Activated CD8-positive, alpha-beta T cell treated with anti-CD3 and anti-CD28 coated beads, Interleukin-2, amount 10 ng/mL, durations not matched to agents 7 days and 5 days (primary cell): ENCODE results near the gene MVD. TPM values are rescaled to one million over a fixed set of nuclear protein-coding genes. Genes with fewer than 3 reads are reported as not detected.

ENCODE experiments used
- ATAC-seq: fragments of 150-1000 bp; cut with Tn5 transposase; one replicate; pipeline ENCODE4 v1.10.0; 2021; ENCODE audit warnings: moderate library complexity
- CTCF ChIA-PET: fragments of 350-600 bp; sonication (Branson Sonifier 250); formaldehyde crosslinking; loops from one replicate; lab custom pipeline; 2021; ENCODE audit warnings: antibody characterized with exemption; lab: Charles Lee
- POLR2A ChIA-PET: fragments of 350-600 bp; sonication (Branson Sonifier 250); formaldehyde crosslinking; loops from one replicate; lab custom pipeline; 2021; ENCODE audit warnings: antibody characterized with exemption; lab: Charles Lee
- DNase-seq: peaks from one replicate; pipeline ENCODE4 v3.0.0-alpha.2; 2020
- H3K27ac Mint-ChIP-seq: one replicate; pipeline ENCODE4 v1.8.0; 2021; ENCODE audit warnings: mild to moderate bottlenecking, mixed read lengths
- H3K27me3 Mint-ChIP-seq: one replicate; pipeline ENCODE4 v1.8.0; 2021; ENCODE audit warnings: low read depth, mixed read lengths
- H3K36me3 Mint-ChIP-seq: one replicate; pipeline ENCODE4 v1.8.0; 2021; ENCODE audit warnings: low read depth, mixed read lengths
- H3K4me1 Mint-ChIP-seq: one replicate; pipeline ENCODE4 v1.8.0; 2021; ENCODE audit warnings: low read depth, mixed read lengths
- H3K4me3 Mint-ChIP-seq: one replicate; pipeline ENCODE4 v1.8.0; 2021; ENCODE audit warnings: mild to moderate bottlenecking, mixed read lengths
- H3K9me3 Mint-ChIP-seq: one replicate; pipeline ENCODE4 v1.8.0; 2022; ENCODE audit warnings: mixed read lengths; ENCODE audit not compliant: insufficient read depth
- total RNA-seq, 2 experiments: library from RNA; stranded (reverse); gene quantifications; one replicate each; pipeline ENCODE4 v1.2.3, GENCODE V29; 2021

MVD gene
- total RNA-seq, 2 experiments from 2014 or later = 86.0 to 96.1 TPM

- no peaks in the 10 kb centered on the region for H3K9me3 Mint-ChIP-seq
- H3K4me1 Mint-ChIP-seq = peaks cover 64% of the 10 kb centered on the region
- H3K27me3 Mint-ChIP-seq = no peaks in the 10 kb centered on the region
- peak overlapping the region; percentile 61 for H3K27ac Mint-ChIP-seq
- ChIA-PET CTCF (interaction anchor here (0.6 kb wide), 1 partner anchor 13 kb away, joined by 3 read pairs; no protein-coding TSS in a partner anchor), POLR2A (no interaction called here)
- no peak overlapping the region for H3K4me3 Mint-ChIP-seq
- ATAC-seq = no peak
- H3K36me3 Mint-ChIP-seq = peaks cover 27% of the 10 kb centered on the region
- no peak for DNase-seq
Observed at GRCh38 chr16:88695218-88695617, 32.3 kb upstream of the MVD start.

GRCh38 chr16:88694221-88695087 is 31.6 kb upstream of the MVD start:
- Mint-ChIP-seq H3K4me3 (no peak overlapping the region), H3K36me3 (peaks cover 20% of the 10 kb centered on the region), H3K27me3 (no peaks in the 10 kb centered on the region), H3K4me1 (peaks cover 62% of the 10 kb centered on the region), H3K27ac (peak overlapping the region; percentile 47), H3K9me3 (no peaks in the 10 kb centered on the region)
- ChIA-PET CTCF (interaction anchor here (0.6 kb wide), 1 partner anchor 13 kb away, joined by 3 read pairs; no protein-coding TSS in a partner anchor), POLR2A (no interaction called here)
- ATAC-seq = no peak
- DNase-seq = no peak

GRCh38 chr16:88693420-88694177 is 30.7 kb upstream of the MVD start:
- no peak for DNase-seq
- ChIA-PET CTCF (no interaction called here), POLR2A (no interaction called here)
- ATAC-seq = no peak
- Mint-ChIP-seq H3K36me3 (peaks cover 17% of the 10 kb centered on the region), H3K27ac (no peak overlapping the region), H3K9me3 (no peaks in the 10 kb centered on the region), H3K4me3 (no peak overlapping the region), H3K4me1 (peaks cover 66% of the 10 kb centered on the region), H3K27me3 (no peaks in the 10 kb centered on the region)

GRCh38 chr16:88692861-88693260 is 30.0 kb upstream of the MVD start:
- H3K36me3 Mint-ChIP-seq = peaks cover 11% of the 10 kb centered on the region
- DNase-seq (no peak), ATAC-seq (no peak)
- H3K4me3 Mint-ChIP-seq = peak overlapping the region; percentile 52
- H3K27me3 Mint-ChIP-seq = no peaks in the 10 kb centered on the region
- ChIA-PET POLR2A (interaction anchor here (2.3 kb wide), 1 partner anchor 9 kb away, joined by 15 read pairs; no protein-coding TSS in a partner anchor), CTCF (interaction anchor here (0.8 kb wide), 1 partner anchor 10 kb away, joined by 4 read pairs; no protein-coding TSS in a partner anchor)
- H3K4me1 Mint-ChIP-seq = peaks cover 61% of the 10 kb centered on the region
- H3K9me3 Mint-ChIP-seq = no peaks in the 10 kb centered on the region
- H3K27ac Mint-ChIP-seq = peak overlapping the region; percentile 92

GRCh38 chr16:88691924-88692560 is 29.2 kb upstream of the MVD start:
- Mint-ChIP-seq H3K4me3 (peak overlapping the region; percentile 52), H3K36me3 (peaks cover 5% of the 10 kb centered on the region), H3K27me3 (no peaks in the 10 kb centered on the region), H3K9me3 (no peaks in the 10 kb centered on the region), H3K4me1 (peaks cover 57% of the 10 kb centered on the region), H3K27ac (peak overlapping the region; percentile 92)
- peak; percentile 55 for ATAC-seq
- ChIA-PET POLR2A (interaction anchor here (0.7 to 2.3 kb wide), 2 partner anchors 9 to 42 kb away, joined by 3 to 15 read pairs; partner anchors contain the start of gene CYBA), CTCF (interaction anchor here (0.8 to 1.0 kb wide), 2 partner anchors 8 to 11 kb away, joined by 3 to 4 read pairs; no protein-coding TSS in a partner anchor)
- peak; percentile 62 for DNase-seq

- Mint-ChIP-seq H3K4me1 (peaks cover 60% of the 10 kb centered on the region), H3K4me3 (peak overlapping the region; percentile 34), H3K27me3 (no peaks in the 10 kb centered on the region), H3K36me3 (peaks cover 2% of the 10 kb centered on the region), H3K9me3 (no peaks in the 10 kb centered on the region), H3K27ac (peak overlapping the region; percentile 92)
- DNase-seq (no peak), ATAC-seq (no peak)
- CTCF ChIA-PET = interaction anchor here (1.0 kb wide), 1 partner anchor 9 kb away, joined by 3 read pairs; no protein-coding TSS in a partner anchor
- POLR2A ChIA-PET = interaction anchor here (0.6 to 2.3 kb wide), 3 partner anchors 10 to 238 kb away, joined by 3 to 15 read pairs (median 3); partner anchors contain the start of genes CYBA and ZFPM1
Observed at GRCh38 chr16:88691129-88691813, 28.4 kb upstream of the MVD start.

GRCh38 chr16:88690341-88691128 is 27.6 kb upstream of the MVD start:
- no peaks in the 10 kb centered on the region for H3K36me3 Mint-ChIP-seq
- no peak for DNase-seq
- ChIA-PET POLR2A (interaction anchor here (0.6 to 2.3 kb wide), 2 partner anchors 11 to 238 kb away, joined by 3 to 15 read pairs; partner anchors contain the start of gene ZFPM1), CTCF (no interaction called here)
- ATAC-seq = no peak
- peak overlapping the region; percentile 92 for H3K27ac Mint-ChIP-seq
- peaks cover 60% of the 10 kb centered on the region for H3K4me1 Mint-ChIP-seq
- peak overlapping the region; percentile 34 for H3K4me3 Mint-ChIP-seq
- no peaks in the 10 kb centered on the region for H3K9me3 Mint-ChIP-seq
- no peaks in the 10 kb centered on the region for H3K27me3 Mint-ChIP-seq

- Mint-ChIP-seq H3K4me3 (no peak overlapping the region), H3K36me3 (peaks cover 5% of the 10 kb centered on the region), H3K4me1 (peaks cover 73% of the 10 kb centered on the region), H3K27me3 (no peaks in the 10 kb centered on the region), H3K27ac (no peak overlapping the region), H3K9me3 (no peaks in the 10 kb centered on the region)
- ATAC-seq (no peak), DNase-seq (no peak)
- ChIA-PET POLR2A (interaction anchor here (4.2 kb wide), 1 partner anchor 14 kb away, joined by 38 read pairs; no protein-coding TSS in a partner anchor), CTCF (interaction anchor here (1.5 to 1.6 kb wide), 2 partner anchors 12 to 118 kb away, joined by 4 read pairs; partner anchors contain the start of gene ZC3H18)
Observed at GRCh38 chr16:88688013-88688778, 25.3 kb upstream of the MVD start.

- CTCF ChIA-PET = interaction anchor here (1.1 to 1.6 kb wide), 4 partner anchors 13 to 117 kb away, joined by 3 to 5 read pairs (median 4); partner anchors contain the start of gene ZC3H18
- ATAC-seq = no peak
- POLR2A ChIA-PET = interaction anchor here (4.2 kb wide), 1 partner anchor 15 kb away, joined by 38 read pairs; no protein-coding TSS in a partner anchor
- Mint-ChIP-seq H3K4me3 (no peak overlapping the region), H3K27ac (no peak overlapping the region), H3K4me1 (peaks cover 70% of the 10 kb centered on the region), H3K27me3 (no peaks in the 10 kb centered on the region), H3K36me3 (peaks cover 5% of the 10 kb centered on the region), H3K9me3 (no peaks in the 10 kb centered on the region)
- no peak for DNase-seq
Observed at GRCh38 chr16:88687676-88688012, 24.8 kb upstream of the MVD start.
